ENCODE results near the gene ADAMTS2.

The ADAMTS2 gene

GRCh38 chr5:179170606-179171005, 174.7 kb downstream of the ADAMTS2 start:
- no peak for DNase-seq

GRCh38 chr5:179169836-179170235, 175.4 kb downstream of the ADAMTS2 start:
- no peak for DNase-seq

- no peak for DNase-seq
These were observed 176.6 kb downstream of the ADAMTS2 start for GRCh38 chr5:179168664-179169063.

- no peak for DNase-seq
These were observed 177.3 kb downstream of the ADAMTS2 start for GRCh38 chr5:179167871-179168451.

- DNase-seq, result no peak
These were observed 178.1 kb downstream of the ADAMTS2 start for GRCh38 chr5:179166886-179167841.

GRCh38 chr5:179166171-179166885, 178.9 kb downstream of the ADAMTS2 start:
- DNase-seq, result no peak

GRCh38 chr5:179165421-179166170, 179.7 kb downstream of the ADAMTS2 start:
- DNase-seq, result no peak

- no peak for DNase-seq
These were observed 180.6 kb downstream of the ADAMTS2 start for GRCh38 chr5:179164331-179165311.

- no peak for DNase-seq
These were observed 181.8 kb downstream of the ADAMTS2 start for GRCh38 chr5:179163236-179164155.

- no peak for DNase-seq
These were observed 182.7 kb downstream of the ADAMTS2 start for GRCh38 chr5:179162351-179163235.

GRCh38 chr5:179161901-179162300, 183.4 kb downstream of the ADAMTS2 start:
- no peak for DNase-seq

- DNase-seq, result no peak
These were observed 184.7 kb downstream of the ADAMTS2 start for GRCh38 chr5:179160584-179160983.

GRCh38 chr5:179158556-179158955, 186.7 kb downstream of the ADAMTS2 start:
- DNase-seq, result no peak

- no peak for DNase-seq
These were observed 190.0 kb downstream of the ADAMTS2 start for GRCh38 chr5:179154991-179155955.

GRCh38 chr5:179154346-179154990, 190.8 kb downstream of the ADAMTS2 start:
- DNase-seq, result no peak

- DNase-seq, result no peak
These were observed 191.3 kb downstream of the ADAMTS2 start for GRCh38 chr5:179153921-179154345.

- DNase-seq, result no peak
These were observed 191.8 kb downstream of the ADAMTS2 start for GRCh38 chr5:179153341-179153901.

Data from COR-L47 (cell line).